Subcutaneous abdominal adipose tissue (tissue), 5 donors: ENCODE data around the gene SHANK2.

Source experiments
- H3K27ac ChIP-seq: one replicate; pipeline ENCODE4 v1.7.0; 2013; ENCODE audit warnings: low read depth, mild to moderate bottlenecking, inconsistent platforms, low read length, moderate library complexity
- H3K27me3 ChIP-seq, 5 donors: one replicate each; pipeline ENCODE4 v1.7.0; 2013; ENCODE audit warnings: low read length in 5 of 5, inconsistent platforms in 1 of 5; ENCODE audit not compliant: control insufficient read depth in 5 of 5, insufficient read depth in 4 of 5
- H3K36me3 ChIP-seq, 5 donors: one replicate each; pipeline ENCODE4 v1.7.0; 2013; ENCODE audit warnings: low read length in 5 of 5; ENCODE audit not compliant: control insufficient read depth in 5 of 5, insufficient read depth in 5 of 5
- H3K4me1 ChIP-seq, 5 donors: one replicate each; pipeline ENCODE4 v1.7.0; 2013; ENCODE audit warnings: low read length in 5 of 5, mild to moderate bottlenecking in 3 of 5, moderate library complexity in 1 of 5; ENCODE audit not compliant: control insufficient read depth in 5 of 5, insufficient read depth in 5 of 5
- H3K4me3 ChIP-seq, 5 donors: one replicate each; pipeline ENCODE4 v1.7.0; 2013; ENCODE audit warnings: low read length in 5 of 5, low read depth in 1 of 5
- H3K9ac ChIP-seq, 5 donors: one replicate each; pipeline ENCODE4 v1.7.0; 2013; ENCODE audit warnings: low read length in 5 of 5, mild to moderate bottlenecking in 4 of 5, moderate library complexity in 3 of 5
- H3K9me3 ChIP-seq, 5 donors: one replicate each; pipeline ENCODE4 v1.7.0; 2013; ENCODE audit warnings: low read length in 5 of 5; ENCODE audit not compliant: control insufficient read depth in 5 of 5
- donor health status: healthy.
- donor health status: healthy.
- donor health status: healthy.
- donor health status: healthy.
- donor health status: healthy.

SHANK2 gene

DNA sequence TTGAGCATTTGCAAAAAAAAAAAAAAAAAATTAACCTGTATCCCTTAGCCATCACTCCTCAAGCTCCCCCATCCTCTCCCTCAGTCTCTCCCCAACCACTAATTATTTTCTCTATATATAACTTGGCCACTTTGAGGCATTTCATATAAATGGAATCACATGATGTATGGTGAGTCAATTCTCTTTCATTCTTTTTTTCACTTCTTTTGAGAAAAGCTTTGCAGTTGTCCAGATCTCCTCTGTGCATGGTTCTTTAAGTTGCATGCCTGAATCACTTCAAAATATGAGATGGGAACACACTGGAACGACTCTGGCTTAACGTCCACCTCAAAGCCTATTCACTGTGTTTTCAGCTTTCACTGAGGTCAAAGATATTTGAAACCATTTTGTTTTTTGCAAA, 40.7 kb downstream of the SHANK2 start:
- H3K9me3 ChIP-seq, result peaks cover 0 to 7% (median 0%) of the 10 kb centered on the region in 5 donors
- H3K27me3 ChIP-seq, result peaks cover 6 to 18% (median 12%) of the 10 kb centered on the region in 5 donors
- peaks cover 0 to 8% (median 3%) of the 10 kb centered on the region in 5 donors for H3K4me1 ChIP-seq
- H3K36me3 ChIP-seq, result no peaks in the 10 kb centered on the region
- no peak overlapping the region for H3K9ac ChIP-seq
- no peak overlapping the region for H3K4me3 ChIP-seq
- H3K27ac ChIP-seq, result no peak overlapping the region

GRCh38 chr11:71210861-71211260, 41.5 kb downstream of the SHANK2 start:
- Histone ChIP-seq H3K4me3 (no peak overlapping the region), H3K9ac (no peak overlapping the region), H3K36me3 (no peaks in the 10 kb centered on the region), H3K27ac (no peak overlapping the region), H3K27me3 (peaks cover 6 to 21% (median 12%) of the 10 kb centered on the region in 5 donors), H3K4me1 (peaks cover 0 to 14% (median 7%) of the 10 kb centered on the region in 5 donors), H3K9me3 (peaks cover 0 to 7% (median 0%) of the 10 kb centered on the region in 5 donors)

DNA sequence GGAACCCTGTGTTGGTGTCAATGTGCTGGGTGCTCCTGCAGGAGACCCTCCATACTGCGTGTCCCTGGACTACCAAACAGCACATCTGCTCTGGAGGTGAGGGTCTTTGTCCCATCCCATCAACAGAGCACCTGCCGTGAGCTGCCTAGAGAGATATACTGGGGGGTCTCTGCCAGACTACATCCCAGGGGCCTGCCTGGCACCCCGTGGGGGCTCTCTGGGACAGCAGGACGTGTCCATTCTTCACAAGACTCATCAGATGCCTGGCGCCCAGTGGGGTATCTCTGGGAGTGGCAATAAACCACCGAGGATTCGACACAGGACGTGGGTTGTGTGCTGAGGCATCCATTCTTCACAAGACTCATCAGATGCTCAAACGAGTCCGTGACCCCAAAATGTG, 42.7 kb downstream of the SHANK2 start:
- Histone ChIP-seq H3K9ac (no peak overlapping the region), H3K9me3 (peaks cover 0 to 7% (median 0%) of the 10 kb centered on the region in 5 donors), H3K4me3 (no peak overlapping the region), H3K4me1 (peaks cover 0 to 14% (median 8%) of the 10 kb centered on the region in 5 donors), H3K27me3 (peaks cover 0 to 19% (median 12%) of the 10 kb centered on the region in 5 donors), H3K27ac (no peak overlapping the region), H3K36me3 (no peaks in the 10 kb centered on the region)

DNA sequence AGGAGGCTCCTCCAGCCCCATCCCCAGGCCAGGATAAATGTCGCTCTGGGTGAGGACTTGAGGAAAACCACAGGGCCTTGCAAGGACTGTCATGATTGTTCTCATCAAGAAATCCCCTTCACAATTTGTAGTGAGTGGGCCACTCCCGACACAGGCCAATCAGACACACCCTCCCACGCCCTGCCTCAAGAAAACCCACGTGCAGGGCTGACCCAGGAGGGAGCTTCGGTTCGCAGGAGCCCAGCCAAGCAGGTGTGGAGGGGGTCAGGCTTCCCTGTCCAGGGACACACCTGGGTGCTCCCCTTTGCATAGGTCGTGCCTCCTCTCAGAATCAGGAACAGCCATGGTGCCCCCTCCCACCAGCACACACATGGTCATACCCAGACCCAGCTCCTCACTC, 43.2 kb downstream of the SHANK2 start:
- H3K4me1 ChIP-seq, result peaks cover 0 to 14% (median 8%) of the 10 kb centered on the region in 5 donors

GRCh38 chr11:71208011-71208774, 44.2 kb downstream of the SHANK2 start:
- peaks cover 0 to 18% (median 6%) of the 10 kb centered on the region in 5 donors for H3K27me3 ChIP-seq
- H3K27ac ChIP-seq, result no peak overlapping the region
- H3K4me1 ChIP-seq, result peaks cover 0 to 10% (median 8%) of the 10 kb centered on the region in 5 donors
- H3K36me3 ChIP-seq, result no peaks in the 10 kb centered on the region
- H3K9ac ChIP-seq, result no peak overlapping the region
- H3K9me3 ChIP-seq, result peaks cover 0 to 7% (median 0%) of the 10 kb centered on the region in 5 donors
- H3K4me3 ChIP-seq, result no peak overlapping the region

More for the DNA sequence above, 43.2 kb downstream of the SHANK2 start:
- no peak overlapping the region for H3K4me3 ChIP-seq
- H3K36me3 ChIP-seq, result no peaks in the 10 kb centered on the region
- H3K27me3 ChIP-seq, result peaks cover 0 to 22% (median 12%) of the 10 kb centered on the region in 5 donors
- H3K9ac ChIP-seq, result no peak overlapping the region
- H3K27ac ChIP-seq, result no peak overlapping the region
- peaks cover 0 to 7% (median 0%) of the 10 kb centered on the region in 5 donors for H3K9me3 ChIP-seq

GRCh38 chr11:71207563-71207962, 44.8 kb downstream of the SHANK2 start:
- Histone ChIP-seq H3K36me3 (no peaks in the 10 kb centered on the region), H3K4me1 (peaks cover 0 to 8% (median 5%) of the 10 kb centered on the region in 5 donors), H3K27ac (no peak overlapping the region), H3K9me3 (peaks cover 0 to 7% (median 0%) of the 10 kb centered on the region in 5 donors), H3K9ac (no peak overlapping the region), H3K4me3 (no peak overlapping the region), H3K27me3 (peaks cover under 1 to 16% (median 6%) of the 10 kb centered on the region in 5 donors)

- Histone ChIP-seq H3K36me3 (no peaks in the 10 kb centered on the region), H3K9ac (no peak overlapping the region), H3K27ac (no peak overlapping the region), H3K27me3 (peaks cover 4 to 20% (median 7%) of the 10 kb centered on the region in 5 donors), H3K4me3 (peak overlapping the region in 2 of 5 donors; percentile 20 to 26), H3K4me1 (peaks cover 0 to 8% (median 5%) of the 10 kb centered on the region in 5 donors), H3K9me3 (peaks cover 0 to 7% (median 0%) of the 10 kb centered on the region in 5 donors)
Measured at GRCh38 chr11:71206186-71206585, 46.2 kb downstream of the SHANK2 start.

DNA sequence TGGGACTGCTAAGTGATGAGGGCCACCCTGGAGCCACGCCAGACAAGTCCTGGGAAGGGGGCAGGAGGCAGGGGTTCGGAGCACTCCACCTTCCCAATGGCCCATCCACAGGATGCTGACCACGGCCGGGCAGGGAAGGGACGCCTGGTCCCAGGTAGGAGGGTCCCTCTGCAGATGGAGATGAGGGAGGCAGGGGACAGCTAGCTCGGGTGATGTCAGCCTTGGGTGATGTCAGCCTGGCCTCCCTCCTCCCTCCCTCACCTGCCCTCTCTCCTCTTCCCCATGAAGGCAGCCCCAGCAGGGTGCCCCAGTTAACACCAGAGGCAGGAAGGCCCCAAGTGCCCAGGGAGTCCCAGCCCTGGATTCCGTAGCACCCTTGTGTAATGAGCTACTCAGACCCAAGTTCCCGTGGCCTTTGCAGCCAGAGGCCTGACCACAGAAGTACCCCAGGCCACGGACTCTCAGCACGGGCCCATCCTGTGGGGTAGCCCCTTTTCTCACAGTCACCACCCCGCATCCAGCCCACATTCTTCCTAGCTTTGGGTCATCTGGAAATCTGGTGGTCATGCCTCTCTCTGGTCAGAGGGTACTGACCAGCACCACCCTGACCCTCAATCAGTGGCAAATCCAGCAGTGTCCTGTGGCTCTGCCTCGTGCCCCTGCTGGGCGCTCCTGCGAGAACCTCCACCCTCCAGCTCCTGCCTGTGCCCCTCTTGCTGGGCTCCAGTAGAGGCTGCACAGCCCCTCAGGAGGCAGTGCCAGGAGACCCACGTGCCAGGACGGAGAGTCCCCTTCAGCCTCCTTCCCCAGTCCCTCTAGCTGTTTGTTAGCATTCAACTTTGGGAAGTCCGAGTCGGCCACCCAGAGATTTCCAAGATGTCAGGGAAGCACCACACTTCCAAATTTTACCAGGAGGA, 47.4 kb downstream of the SHANK2 start:
- Histone ChIP-seq H3K27me3 (peaks cover 4 to 20% (median 10%) of the 10 kb centered on the region in 5 donors), H3K9me3 (peaks cover 0 to 7% (median 0%) of the 10 kb centered on the region in 5 donors), H3K27ac (no peak overlapping the region), H3K9ac (no peak overlapping the region), H3K4me3 (no peak overlapping the region), H3K4me1 (peaks cover 0 to 8% (median 5%) of the 10 kb centered on the region in 5 donors), H3K36me3 (no peaks in the 10 kb centered on the region)

- Histone ChIP-seq H3K9me3 (peaks cover 0 to 7% (median 0%) of the 10 kb centered on the region in 5 donors), H3K4me3 (no peak overlapping the region), H3K36me3 (no peaks in the 10 kb centered on the region), H3K27me3 (peaks cover 4 to 20% (median 6%) of the 10 kb centered on the region in 5 donors), H3K4me1 (peaks cover 0 to 8% (median 5%) of the 10 kb centered on the region in 5 donors), H3K27ac (no peak overlapping the region), H3K9ac (no peak overlapping the region)
Measured at GRCh38 chr11:71204294-71204693, 48.1 kb downstream of the SHANK2 start.
